Stimulated activated memory B cell treated with anti-CD40 and anti-IgM and Interleukin-4, amounts not matched to agents 10 μg/mL and 1 μg/mL and 100 μg/mL, for 72 hours (primary cell): ENCODE measurements around the gene CARD6.
"Not testable (repeated sequence)": the region's sequence is repeated elsewhere in the genome, so short reads cannot be mapped to it uniquely, and the experiment has no call there.

Source experiments
- ATAC-seq: fragments of 150-1000 bp; cut with Tn5 transposase; 2 replicates; pipeline ENCODE4 v1.10.0; 2021
- H3K27ac Mint-ChIP-seq: one replicate; pipeline ENCODE4 v1.8.0; 2022; ENCODE audit warnings: mild to moderate bottlenecking, mixed read lengths
- H3K27me3 Mint-ChIP-seq: one replicate; pipeline ENCODE4 v1.8.0; 2022; ENCODE audit warnings: mixed read lengths
- H3K36me3 Mint-ChIP-seq: one replicate; pipeline ENCODE4 v1.8.0; 2022; ENCODE audit warnings: mixed read lengths
- H3K4me1 Mint-ChIP-seq: one replicate; pipeline ENCODE4 v1.8.0; 2022; ENCODE audit warnings: mixed read lengths
- H3K4me3 Mint-ChIP-seq: one replicate; pipeline ENCODE4 v1.8.0; 2022; ENCODE audit warnings: mild to moderate bottlenecking, moderate library complexity, mixed read lengths
- H3K9me3 Mint-ChIP-seq: one replicate; pipeline ENCODE4 v1.8.0; 2022; ENCODE audit warnings: mixed read lengths

CARD6 gene

GRCh38 chr5:40842351-40842750, 1.2 kb downstream of the CARD6 start:
- Mint-ChIP-seq H3K36me3 (no peaks in the 10 kb centered on the region), H3K4me1 (peaks cover 7% of the 10 kb centered on the region), H3K4me3 (no peak overlapping the region), H3K27me3 (peaks cover 19% of the 10 kb centered on the region), H3K27ac (no peak overlapping the region), H3K9me3 (no peaks in the 10 kb centered on the region)
- ATAC-seq: no peak

- Mint-ChIP-seq H3K9me3 (no peaks in the 10 kb centered on the region), H3K4me1 (peaks cover 13% of the 10 kb centered on the region), H3K36me3 (no peaks in the 10 kb centered on the region), H3K4me3 (no peak overlapping the region), H3K27me3 (peaks cover 19% of the 10 kb centered on the region), H3K27ac (no peak overlapping the region)
- no peak for ATAC-seq
Measured at GRCh38 chr5:40844565-40844964, 3.4 kb downstream of the CARD6 start.

GRCh38 chr5:40846371-40846770, 5.2 kb downstream of the CARD6 start:
- H3K4me1 Mint-ChIP-seq: peaks cover 12% of the 10 kb centered on the region
- H3K36me3 Mint-ChIP-seq: no peaks in the 10 kb centered on the region
- H3K9me3 Mint-ChIP-seq: no peaks in the 10 kb centered on the region
- no peak overlapping the region for H3K4me3 Mint-ChIP-seq
- H3K27ac Mint-ChIP-seq: no peak overlapping the region
- no peak for ATAC-seq
- H3K27me3 Mint-ChIP-seq: peaks cover 14% of the 10 kb centered on the region

GRCh38 chr5:40847525-40847924, 6.4 kb downstream of the CARD6 start:
- no peak for ATAC-seq
- no peaks in the 10 kb centered on the region for H3K36me3 Mint-ChIP-seq
- no peaks in the 10 kb centered on the region for H3K9me3 Mint-ChIP-seq

GRCh38 chr5:40853632-40854192, 12.5 kb downstream of the CARD6 start:
- no peak for ATAC-seq
- no peaks in the 10 kb centered on the region for H3K36me3 Mint-ChIP-seq
- H3K27ac Mint-ChIP-seq: no peak overlapping the region
- H3K27me3 Mint-ChIP-seq: no peaks in the 10 kb centered on the region
- H3K4me3 Mint-ChIP-seq: no peak overlapping the region
- H3K4me1 Mint-ChIP-seq: peaks cover 9% of the 10 kb centered on the region
- H3K9me3 Mint-ChIP-seq: no peaks in the 10 kb centered on the region

More at GRCh38 chr5:40847525-40847924, 6.4 kb downstream of the CARD6 start:
- Mint-ChIP-seq H3K27ac (no peak overlapping the region), H3K4me3 (no peak overlapping the region), H3K27me3 (peaks cover 10% of the 10 kb centered on the region), H3K4me1 (peaks cover 9% of the 10 kb centered on the region)

- H3K36me3 Mint-ChIP-seq: no peaks in the 10 kb centered on the region
- H3K4me1 Mint-ChIP-seq: no peaks in the 10 kb centered on the region
- no peak overlapping the region for H3K4me3 Mint-ChIP-seq
- no peak for ATAC-seq
- H3K27ac Mint-ChIP-seq: no peak overlapping the region
- H3K27me3 Mint-ChIP-seq: no peaks in the 10 kb centered on the region
- H3K9me3 Mint-ChIP-seq: peaks cover 7% of the 10 kb centered on the region
Measured at GRCh38 chr5:40860711-40861110, 19.5 kb downstream of the CARD6 start.

GRCh38 chr5:40865004-40865403, 23.8 kb downstream of the CARD6 start:
- not testable (repeated sequence) for H3K4me3 Mint-ChIP-seq, H3K4me1 Mint-ChIP-seq, ATAC-seq, H3K27ac Mint-ChIP-seq, H3K9me3 Mint-ChIP-seq, H3K36me3 Mint-ChIP-seq
- H3K27me3 Mint-ChIP-seq: peaks cover 12% of the 10 kb centered on the region

- peaks cover 7% of the 10 kb centered on the region for H3K9me3 Mint-ChIP-seq
- H3K4me1 Mint-ChIP-seq: no peaks in the 10 kb centered on the region
- no peak overlapping the region for H3K27ac Mint-ChIP-seq
- H3K27me3 Mint-ChIP-seq: peaks cover 24% of the 10 kb centered on the region
- no peaks in the 10 kb centered on the region for H3K36me3 Mint-ChIP-seq
- no peak overlapping the region for H3K4me3 Mint-ChIP-seq
- ATAC-seq: no peak
Measured at GRCh38 chr5:40866844-40867243, 25.7 kb downstream of the CARD6 start.

- Mint-ChIP-seq H3K9me3 (peaks cover 7% of the 10 kb centered on the region), H3K27me3 (peaks cover 29% of the 10 kb centered on the region), H3K27ac (no peak overlapping the region), H3K36me3 (no peaks in the 10 kb centered on the region), H3K4me1 (peaks cover 8% of the 10 kb centered on the region), H3K4me3 (no peak overlapping the region)
- ATAC-seq: no peak
Measured at GRCh38 chr5:40869384-40869783, 28.2 kb downstream of the CARD6 start.

GRCh38 chr5:40871177-40871576, 30.0 kb downstream of the CARD6 start:
- Mint-ChIP-seq H3K9me3 (no peaks in the 10 kb centered on the region), H3K4me3 (no peak overlapping the region), H3K4me1 (peaks cover 8% of the 10 kb centered on the region), H3K36me3 (no peaks in the 10 kb centered on the region), H3K27ac (no peak overlapping the region), H3K27me3 (peaks cover 33% of the 10 kb centered on the region)
- no peak for ATAC-seq

GRCh38 chr5:40872253-40872652, 31.1 kb downstream of the CARD6 start:
- not testable (repeated sequence) for H3K9me3 Mint-ChIP-seq, H3K36me3 Mint-ChIP-seq, H3K4me1 Mint-ChIP-seq, ATAC-seq, H3K27ac Mint-ChIP-seq, H3K4me3 Mint-ChIP-seq
- H3K27me3 Mint-ChIP-seq: peaks cover 32% of the 10 kb centered on the region

GRCh38 chr5:40873286-40873880, 32.2 kb downstream of the CARD6 start:
- Mint-ChIP-seq H3K4me3 (no peak overlapping the region), H3K9me3 (peaks cover 7% of the 10 kb centered on the region), H3K36me3 (no peaks in the 10 kb centered on the region), H3K27me3 (peaks cover 21% of the 10 kb centered on the region), H3K4me1 (peaks cover 8% of the 10 kb centered on the region), H3K27ac (no peak overlapping the region)
- no peak for ATAC-seq

GRCh38 chr5:40875958-40876357, 34.8 kb downstream of the CARD6 start:
- H3K4me3 Mint-ChIP-seq: no peak overlapping the region
- no peak for ATAC-seq
- H3K27me3 Mint-ChIP-seq: peaks cover 11% of the 10 kb centered on the region
- H3K4me1 Mint-ChIP-seq: peaks cover 8% of the 10 kb centered on the region
- H3K9me3 Mint-ChIP-seq: peaks cover 7% of the 10 kb centered on the region
- no peak overlapping the region for H3K27ac Mint-ChIP-seq
- H3K36me3 Mint-ChIP-seq: no peaks in the 10 kb centered on the region

GRCh38 chr5:40877371-40877988, 36.3 kb downstream of the CARD6 start:
- H3K4me1 Mint-ChIP-seq: peaks cover 3% of the 10 kb centered on the region

GRCh38 chr5:40879163-40879942, 38.2 kb downstream of the CARD6 start:
- H3K27me3 Mint-ChIP-seq: peaks cover 4% of the 10 kb centered on the region
- ATAC-seq: no peak
- H3K27ac Mint-ChIP-seq: no peak overlapping the region
- H3K4me1 Mint-ChIP-seq: no peaks in the 10 kb centered on the region
- no peaks in the 10 kb centered on the region for H3K36me3 Mint-ChIP-seq
- no peak overlapping the region for H3K4me3 Mint-ChIP-seq
- peaks cover 12% of the 10 kb centered on the region for H3K9me3 Mint-ChIP-seq

More at GRCh38 chr5:40877371-40877988, 36.3 kb downstream of the CARD6 start:
- Mint-ChIP-seq H3K9me3 (peaks cover 12% of the 10 kb centered on the region), H3K36me3 (no peaks in the 10 kb centered on the region), H3K4me3 (no peak overlapping the region), H3K27ac (no peak overlapping the region), H3K27me3 (peaks cover 9% of the 10 kb centered on the region)
- no peak for ATAC-seq
